Muscle of arm (tissue), 12 donors: ENCODE data around the gene P4HA1. TPM values are rescaled to one million over a fixed set of nuclear protein-coding genes. Genes with fewer than 3 reads are reported as not detected.

Experiments
- DNase-seq: peaks from one replicate; pipeline ENCODE4 v3.0.0-alpha.2; 2013
- polyA plus RNA-seq, 12 donors: library from polyadenylated mRNA; unstranded; fragments of 120-200 nt; gene quantifications; one replicate each; pipeline ENCODE4 v1.2.1, GENCODE V29; 2013; ENCODE audit not compliant: insufficient read length in 12 of 12

The P4HA1 gene
- polyA plus RNA-seq, 12 donors, result 35.8 to 92.5 (median 65.9) TPM; not detected in 1

DNA sequence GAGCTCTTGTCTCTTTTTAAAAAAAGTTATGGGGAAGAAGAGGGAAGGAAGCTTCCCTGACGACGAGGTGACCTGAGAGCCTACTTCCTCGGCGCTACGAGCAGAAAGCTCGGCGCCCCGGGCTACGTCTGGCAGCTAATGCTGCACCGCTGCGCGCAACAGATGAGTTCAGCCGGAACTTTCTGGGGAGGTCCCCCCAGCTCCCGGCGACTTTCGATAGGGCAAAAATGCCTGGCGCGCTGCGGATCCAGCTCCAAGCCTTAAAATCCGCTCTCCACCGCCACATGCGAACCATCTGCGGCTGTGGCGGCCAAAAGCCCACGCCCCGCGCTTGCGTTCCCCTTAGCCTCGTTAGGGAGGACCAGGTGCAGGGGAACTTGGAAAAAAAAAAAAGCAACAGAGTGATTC lies 621 bp downstream of the P4HA1 start:
- peak; percentile 81 for DNase-seq

DNA sequence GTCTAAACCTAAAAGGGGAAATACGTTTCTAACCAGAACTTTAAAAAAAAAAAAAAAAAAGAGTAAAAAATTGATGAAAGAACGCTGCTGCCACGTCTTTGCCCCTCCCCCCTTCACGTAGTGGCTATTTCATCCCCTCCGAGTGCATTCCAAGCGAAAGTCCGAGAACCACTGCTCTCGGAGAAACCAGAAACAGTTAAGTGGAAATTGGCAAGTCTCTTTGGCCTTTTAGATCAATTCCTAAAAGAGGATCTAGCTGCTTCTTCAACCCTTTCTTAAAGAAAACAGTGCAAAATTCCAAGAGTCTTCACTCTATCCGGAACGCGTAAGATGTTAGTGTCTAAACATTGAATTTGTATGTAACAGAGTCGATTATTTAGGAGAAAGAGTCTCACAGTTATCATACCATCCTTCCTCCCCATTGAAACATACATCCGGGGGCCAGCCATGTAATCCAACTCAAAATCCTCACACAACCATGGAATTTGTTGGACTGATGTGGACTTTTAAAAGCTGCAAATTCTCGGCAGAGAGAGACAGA lies 1.1 kb downstream of the P4HA1 start:
- DNase-seq, result peak; percentile 90

DNA sequence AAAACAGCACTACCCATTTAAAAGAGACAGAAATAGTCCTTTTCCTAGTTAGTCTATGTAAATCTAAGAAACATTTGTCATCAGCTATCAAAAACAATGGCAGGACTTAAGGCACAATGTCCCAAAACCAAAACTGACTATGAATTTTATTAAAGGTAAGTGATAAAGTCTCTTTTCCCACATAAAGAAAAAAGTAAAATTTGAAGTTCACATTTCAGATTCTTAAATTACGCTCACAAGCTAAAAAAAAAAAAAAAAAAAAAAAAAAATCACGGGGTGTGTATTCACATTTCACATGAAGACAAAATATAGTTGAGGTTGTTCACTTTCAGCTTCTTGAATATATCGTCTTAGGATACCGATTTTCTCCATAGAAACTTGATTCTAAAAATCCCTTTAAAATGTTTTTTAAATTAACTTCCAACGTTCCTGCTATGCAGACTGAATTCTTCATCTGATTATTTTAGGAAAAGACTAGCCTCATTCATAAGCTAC lies 1.6 kb downstream of the P4HA1 start:
- peak; percentile 17 for DNase-seq

DNA sequence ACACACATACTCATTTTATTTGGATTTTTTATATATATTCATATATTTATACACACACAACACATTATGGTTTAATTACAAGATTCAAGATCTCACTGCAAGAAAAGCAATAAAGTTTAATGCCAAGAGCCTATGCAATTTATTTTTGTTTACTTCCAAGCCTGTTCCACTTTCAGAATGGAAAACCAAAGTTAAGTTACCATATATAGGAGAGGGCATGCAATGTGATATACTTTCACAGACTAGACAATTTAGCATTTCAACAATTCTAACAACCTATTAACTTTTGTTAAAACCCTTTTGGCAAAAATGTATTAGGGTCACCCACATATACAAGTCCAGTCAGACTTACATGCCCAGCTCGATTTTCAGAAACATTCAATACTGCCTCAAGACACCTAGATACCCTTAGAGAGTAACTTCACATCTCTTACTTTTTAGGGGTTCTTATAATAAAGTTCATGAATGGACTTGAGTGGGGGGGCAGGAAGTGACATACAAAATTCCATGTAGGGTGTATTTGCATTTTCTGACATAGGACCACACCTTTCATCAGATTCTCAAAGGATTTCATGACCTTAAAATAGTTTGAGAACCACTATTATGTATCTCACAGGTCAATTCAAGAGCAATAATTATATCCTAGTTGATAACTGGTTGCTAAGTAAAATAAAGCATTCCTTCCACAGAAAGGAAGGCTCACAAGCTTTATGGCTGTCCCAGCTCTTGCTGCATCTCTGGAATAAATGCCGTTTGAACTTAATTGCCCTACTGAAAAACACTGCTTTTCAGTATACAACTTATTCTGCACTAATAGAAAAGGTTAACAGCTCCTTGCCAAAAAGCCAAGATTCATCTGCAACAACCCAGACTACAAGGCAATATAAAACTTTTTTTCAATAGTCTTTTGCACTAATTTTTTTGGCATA lies 2.5 kb downstream of the P4HA1 start:
- DNase-seq, result peak; percentile 35

DNA sequence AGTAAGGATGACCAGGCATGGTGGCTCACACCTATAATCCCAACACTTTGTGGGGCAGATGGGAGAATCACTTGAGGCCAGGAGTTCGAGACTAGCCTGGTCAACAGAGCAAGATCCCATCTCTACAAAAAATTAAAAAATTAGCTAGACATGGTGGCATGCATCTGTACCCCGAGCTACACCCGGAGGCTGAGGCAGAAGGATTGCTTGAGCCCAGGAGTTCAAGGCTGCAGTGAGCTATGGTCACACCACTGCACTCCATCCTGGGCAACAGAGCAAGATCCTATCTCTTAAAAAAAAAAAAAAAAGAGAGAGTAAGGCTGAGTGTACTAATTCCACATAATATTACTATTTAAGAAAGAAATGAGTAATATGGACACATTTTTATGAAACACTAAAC lies 3.8 kb downstream of the P4HA1 start:
- no peak for DNase-seq

DNA sequence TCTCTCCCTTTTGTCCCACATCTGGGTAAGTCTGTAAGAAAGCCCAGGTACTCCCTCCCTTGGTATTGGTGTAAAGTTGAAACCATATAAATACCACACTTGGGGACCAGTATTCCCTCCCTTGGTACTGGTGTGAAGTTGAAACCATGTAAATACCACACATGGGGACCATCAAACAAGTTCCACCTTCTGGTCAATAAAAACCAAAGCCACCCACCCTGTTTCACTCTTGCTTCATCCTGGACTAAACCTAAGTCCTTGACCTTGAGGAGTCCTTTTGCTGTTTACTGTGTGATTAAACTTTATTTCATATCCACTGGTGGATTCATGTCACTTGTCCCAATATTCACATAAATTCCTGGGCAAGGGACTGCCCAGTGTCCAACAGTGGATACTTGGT lies 8.4 kb downstream of the P4HA1 start:
- no peak for DNase-seq

DNA sequence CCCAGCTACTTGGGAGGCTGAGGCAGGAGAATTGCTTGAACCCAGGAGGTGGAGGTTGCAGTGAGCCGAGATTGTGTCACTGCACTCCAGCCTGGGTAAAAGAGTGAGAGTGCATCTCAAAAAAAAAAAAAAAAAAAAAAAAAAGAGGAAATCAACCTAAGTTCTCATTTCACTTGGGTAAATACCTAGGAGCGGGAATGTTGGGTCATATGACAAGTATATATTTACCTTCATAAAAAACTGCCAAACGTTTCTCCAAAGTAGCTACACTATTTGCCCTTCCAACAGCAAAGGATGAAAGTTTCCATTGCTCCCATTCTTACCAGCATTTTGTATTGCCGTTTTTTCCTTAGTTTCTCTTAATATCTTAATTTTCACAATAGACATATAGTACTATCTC lies 9.8 kb downstream of the P4HA1 start:
- no peak for DNase-seq

DNA sequence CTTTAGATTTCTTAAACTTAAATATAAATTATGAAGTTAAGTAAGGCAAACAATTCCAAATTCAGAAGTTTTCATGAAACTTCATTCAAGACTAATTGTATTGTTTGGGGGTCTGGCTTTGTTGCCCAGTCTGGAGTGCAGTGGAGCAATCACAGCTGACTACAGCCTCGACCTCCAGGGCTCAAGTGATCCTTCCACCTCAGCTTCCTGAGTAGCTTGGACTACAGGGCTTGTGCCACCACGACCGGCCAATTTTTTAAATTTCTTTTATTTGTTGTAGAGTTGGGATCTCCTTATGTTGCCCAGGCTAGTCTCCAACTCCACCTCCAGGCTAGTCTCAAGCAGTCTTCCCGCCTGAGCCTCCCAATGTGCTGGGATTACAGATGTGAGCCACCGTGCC lies 12.5 kb downstream of the P4HA1 start:
- DNase-seq, result no peak

DNA sequence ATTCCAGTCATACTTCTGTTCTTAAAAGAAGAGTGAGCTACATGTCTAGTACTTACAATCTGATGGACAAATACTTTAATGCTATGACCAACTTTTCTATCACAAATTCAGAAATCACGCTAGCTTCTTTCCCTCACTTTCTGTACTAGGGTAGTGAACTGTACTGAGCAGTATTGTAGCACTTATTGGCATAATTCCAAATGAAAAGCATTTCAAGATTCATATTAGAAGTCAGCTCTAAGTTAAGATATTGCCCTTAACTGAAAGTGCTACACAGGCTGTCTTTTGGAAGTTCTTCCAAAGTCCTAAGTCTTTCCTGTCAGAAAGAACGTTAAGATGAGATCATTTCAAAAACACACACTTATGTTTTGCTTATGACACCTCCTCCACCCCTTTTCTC lies 13.4 kb downstream of the P4HA1 start:
- DNase-seq, result peak; percentile 22

DNA sequence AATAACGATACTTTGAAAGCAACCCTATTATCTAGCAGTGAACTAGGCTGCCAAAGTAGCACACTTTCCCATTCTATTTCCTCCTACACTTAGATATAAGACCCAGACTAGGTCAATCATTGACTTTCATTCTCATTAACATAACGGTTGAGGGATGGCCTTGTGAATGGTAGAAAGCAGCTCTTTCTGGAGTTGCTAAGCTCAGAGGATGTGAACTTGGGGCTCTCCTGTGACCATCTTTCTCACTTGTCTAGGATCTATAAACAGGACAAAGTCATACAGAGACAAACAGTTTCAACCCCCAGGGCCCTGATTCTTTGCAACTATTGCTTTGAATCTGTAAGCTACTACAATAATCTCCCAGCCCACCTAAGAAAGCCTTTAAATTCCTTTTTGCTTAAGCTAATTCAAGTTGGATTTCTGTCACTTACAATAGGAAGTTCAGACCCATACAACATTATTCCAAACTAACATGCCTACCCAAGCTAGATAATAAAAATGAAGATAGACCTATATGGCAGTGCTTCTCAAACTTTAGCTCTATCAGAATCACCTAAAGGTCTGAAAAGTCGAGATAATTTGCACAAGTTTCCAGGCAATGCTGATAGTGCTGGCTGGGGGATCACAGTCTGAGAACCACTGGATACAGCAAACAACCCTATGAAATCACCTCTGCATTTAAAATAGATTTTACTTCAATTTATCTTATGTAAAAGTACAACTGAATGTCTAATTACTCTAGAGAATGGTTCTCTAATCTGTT lies 16.7 kb downstream of the P4HA1 start:
- DNase-seq, result no peak

DNA sequence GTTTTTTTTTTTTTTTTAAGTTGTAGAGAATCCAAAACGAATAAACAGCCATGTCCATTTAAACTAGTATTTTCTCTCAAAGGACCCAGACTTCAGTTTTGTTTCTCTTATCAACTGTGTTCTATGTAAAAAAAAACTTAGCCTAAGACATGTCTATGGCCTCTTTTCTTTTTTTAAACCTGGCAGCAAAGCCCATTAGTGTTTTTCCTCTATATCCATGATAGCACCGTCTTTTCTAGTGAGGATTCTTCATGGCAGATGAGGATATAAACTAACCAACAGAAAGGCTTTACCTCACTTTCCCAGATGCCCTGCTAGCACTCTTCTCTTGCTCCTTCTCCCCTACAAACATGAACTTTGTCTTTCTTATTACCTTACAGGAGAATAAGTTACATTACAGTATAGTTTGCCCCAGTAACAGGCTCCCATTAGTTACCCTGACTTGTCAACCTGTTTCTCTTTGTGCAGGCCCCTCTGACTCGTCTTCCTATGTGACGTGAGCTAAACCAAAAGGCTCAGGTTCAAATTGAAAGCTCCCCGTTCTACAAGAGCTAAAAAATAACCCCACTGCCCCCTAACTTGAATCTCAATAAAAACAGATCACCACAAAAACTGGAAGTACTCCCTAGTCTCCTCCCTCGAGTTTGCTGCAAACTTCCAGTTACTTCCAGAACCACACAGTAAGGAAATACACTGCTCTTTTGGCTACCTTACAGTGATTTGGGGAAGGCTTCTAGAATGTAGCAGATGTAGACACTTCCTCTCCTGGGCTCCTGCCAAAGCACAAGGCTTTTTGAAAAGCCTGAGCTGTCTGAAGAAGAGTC lies 20.1 kb downstream of the P4HA1 start:
- peak; percentile 90 for DNase-seq

DNA sequence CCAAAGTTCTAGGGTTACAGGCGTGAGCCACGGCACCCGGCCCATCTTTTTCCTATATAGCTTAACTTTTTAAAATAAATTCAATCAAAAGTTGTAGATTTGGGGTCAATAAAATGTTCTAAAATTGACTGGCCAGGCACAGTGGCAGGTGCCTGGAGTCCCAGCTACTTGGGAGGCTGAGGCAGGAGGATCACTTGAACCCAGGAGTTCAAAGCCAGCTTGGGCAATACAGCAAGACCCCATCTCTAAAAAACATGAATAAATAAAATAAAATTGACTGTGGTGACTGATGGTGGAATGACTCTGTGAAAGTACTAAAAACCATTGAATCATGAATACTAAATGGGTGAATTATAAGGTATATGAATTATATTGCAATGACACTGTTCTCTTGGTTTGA lies 20.8 kb downstream of the P4HA1 start:
- no peak for DNase-seq

DNA sequence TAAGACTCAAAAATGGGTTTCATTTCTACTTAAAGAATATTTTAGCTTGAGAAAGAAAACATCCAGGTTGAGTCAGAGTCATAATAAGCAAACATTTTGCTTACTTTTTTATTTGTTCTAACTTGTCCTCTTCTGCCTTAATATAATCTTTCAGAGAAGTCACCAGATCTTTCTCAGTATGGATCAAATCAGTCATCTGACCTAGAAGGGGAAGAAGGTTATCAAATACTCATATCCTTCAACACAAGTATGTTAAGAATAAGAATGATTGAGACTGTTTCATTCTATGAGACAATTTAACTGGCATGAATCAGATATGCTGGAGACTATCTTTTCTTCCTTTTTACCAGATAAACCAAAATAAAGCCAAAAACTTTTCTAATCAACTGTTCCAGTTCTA lies 23.0 kb downstream of the P4HA1 start:
- no peak for DNase-seq

DNA sequence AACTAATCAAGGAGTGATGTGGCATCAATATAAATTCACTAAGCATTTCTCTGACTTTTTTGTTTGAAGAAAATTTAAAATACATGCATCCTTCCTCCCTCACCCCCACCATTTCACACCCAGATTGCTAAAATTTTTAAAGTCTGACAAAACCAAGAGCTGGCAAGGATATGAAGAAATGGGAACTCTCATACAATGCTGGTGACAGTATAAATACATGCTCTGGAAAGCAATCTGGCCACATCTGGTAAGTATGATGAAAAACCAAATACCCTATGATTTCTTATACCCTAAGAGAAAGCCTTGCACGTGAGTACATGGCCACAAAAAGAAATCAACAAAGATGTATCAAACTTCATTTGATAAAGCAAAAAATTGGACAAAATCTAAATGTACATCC lies 31.2 kb downstream of the P4HA1 start:
- DNase-seq, result no peak

DNA sequence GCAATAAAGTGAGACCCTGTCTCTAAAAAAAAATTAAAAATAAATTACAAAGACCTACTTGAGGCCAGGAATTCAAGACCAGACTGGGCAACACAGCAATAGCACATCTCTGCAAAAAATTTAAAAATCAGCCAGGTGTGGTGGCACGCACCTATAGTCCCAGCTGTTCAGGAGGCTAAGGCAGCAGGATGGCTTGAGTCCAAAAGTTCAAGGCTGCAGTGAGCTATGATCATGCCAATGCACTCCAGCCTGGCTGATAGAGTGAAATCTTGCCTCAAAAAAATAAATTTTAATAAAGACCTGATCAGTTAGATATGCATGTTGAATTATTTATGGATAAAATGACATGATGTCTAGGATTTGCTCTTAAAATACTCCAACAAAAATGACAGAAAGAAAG lies 34.9 kb downstream of the P4HA1 start:
- no peak for DNase-seq

DNA sequence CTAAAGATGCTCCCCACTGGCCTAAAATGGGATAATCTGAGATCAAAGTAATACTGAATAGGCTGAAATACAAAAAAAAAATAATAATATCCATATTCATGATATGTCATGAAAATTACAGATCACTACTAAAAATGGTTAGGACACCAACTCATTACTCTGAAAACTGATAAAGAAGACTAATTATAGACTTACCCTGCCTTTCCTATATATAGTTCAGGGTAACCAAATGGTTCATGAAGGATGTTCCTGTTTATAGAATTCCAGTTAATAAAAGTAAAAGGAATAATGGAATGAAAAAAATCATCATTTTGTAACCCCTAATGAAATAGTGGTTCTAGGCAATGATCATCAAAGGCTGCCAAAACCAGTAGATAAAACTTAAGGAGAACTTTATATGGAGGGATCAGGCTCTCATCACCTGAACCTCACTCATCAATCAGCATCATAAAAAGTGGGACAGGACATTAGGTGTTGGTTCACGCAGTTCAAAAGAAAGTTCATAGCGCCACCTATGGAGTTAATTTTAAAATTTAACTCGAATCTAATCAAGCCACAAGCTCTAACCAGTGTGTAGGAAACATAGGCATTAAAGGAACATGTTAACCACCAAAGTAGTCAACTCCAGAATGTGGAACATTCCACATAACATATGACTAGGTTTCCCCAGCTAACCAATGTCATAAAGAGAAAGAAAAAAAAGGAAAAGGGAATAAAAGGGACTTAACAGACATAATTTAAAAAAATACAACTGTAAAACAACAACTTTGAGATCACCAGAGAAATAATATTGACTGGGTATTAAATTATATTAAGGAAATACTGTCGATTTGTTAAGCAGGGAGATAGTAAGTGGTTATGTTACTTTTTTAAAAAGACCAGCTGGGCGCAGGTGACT lies 35.7 kb downstream of the P4HA1 start:
- no peak for DNase-seq

DNA sequence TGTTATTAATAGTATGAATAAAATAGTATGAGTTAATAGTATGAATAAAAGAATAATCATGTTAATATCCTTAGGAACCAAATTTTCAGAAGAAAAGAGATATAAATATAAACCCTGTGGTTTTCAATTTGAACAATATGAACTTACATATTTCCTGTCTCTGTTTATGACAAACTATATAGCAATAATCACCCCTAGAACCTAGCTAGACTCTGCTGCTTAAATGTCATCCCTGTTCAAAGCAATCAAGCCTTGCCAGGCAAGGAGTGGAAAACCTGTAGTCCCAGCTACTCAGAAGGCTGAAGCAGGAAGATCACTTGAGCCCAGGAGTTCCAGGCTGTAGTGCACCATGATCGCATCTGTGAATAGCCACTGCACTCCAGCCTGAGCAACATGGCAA lies 36.5 kb downstream of the P4HA1 start:
- no peak for DNase-seq

DNA sequence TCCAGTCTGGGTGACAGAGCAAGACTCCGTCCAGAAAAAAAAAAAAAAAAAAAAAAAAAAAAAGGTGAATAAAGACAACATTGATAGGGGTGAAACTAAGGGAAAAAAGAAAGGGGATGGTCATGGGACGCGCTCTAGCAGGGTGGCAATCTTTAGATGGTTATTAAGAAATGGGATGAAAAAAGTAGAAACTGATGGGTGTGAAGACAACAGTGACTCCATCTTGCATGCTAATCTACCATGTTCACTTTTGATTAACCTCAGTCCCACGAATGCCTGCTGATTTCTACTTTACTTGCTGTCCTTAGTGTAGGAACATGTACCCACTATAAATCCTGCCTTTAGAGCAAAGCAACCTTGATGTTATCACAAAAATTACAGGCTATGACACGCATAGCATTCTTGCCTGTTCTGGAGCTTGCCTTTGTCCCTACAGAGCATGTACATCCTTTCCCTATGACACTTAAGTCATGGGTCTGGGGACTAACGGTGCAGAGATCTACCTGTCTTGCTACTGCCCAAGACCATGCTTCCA lies 38.5 kb downstream of the P4HA1 start:
- DNase-seq, result no peak

DNA sequence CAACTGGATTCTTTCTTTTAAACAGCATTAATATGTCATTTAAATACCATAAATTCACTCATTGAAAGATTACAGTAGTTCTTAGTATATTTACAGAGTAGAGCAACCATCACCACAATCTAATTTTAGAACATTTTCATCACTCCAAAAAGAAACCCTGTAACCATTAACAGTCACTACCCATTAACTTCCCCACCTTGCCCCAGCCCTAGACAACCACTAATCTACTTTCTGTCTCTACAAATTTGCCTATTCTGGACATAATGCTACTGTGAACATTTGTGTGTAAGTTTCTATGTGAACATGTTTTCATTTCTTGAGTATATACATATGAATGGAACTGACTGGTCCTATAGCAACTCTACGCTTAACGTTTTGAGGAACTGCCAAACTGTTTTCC lies 42.4 kb downstream of the P4HA1 start:
- no peak for DNase-seq

DNA sequence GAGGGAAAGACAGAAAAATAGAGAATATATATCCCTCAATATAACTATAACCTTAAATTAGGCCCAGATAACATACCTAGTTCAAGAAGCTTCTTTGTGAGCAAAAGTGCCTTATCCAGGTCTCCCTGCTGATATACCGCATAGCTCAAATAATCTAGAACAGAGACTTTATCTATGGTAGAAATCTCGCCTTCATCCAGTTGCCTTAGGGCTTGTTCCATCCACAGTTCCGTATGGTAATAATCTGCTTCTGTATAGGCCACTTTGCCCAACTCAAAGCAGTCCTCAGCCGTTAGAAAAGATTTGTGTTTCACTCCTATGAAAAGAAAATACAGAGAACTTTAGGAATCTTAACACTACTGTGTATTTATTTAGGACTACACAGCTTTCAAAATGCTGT lies 43.4 kb downstream of the P4HA1 start:
- no peak for DNase-seq
